Upper lobe of right lung (tissue), 1 donor: ENCODE results near the gene RTP3. TPM values are rescaled to one million over a fixed set of nuclear protein-coding genes. Genes with fewer than 3 reads are reported as not detected.
"Not testable (repeated sequence)": the region's sequence is repeated elsewhere in the genome, so short reads cannot be mapped to it uniquely, and the experiment has no call there.

Source experiments
- ATAC-seq: fragments of 200-7000 bp; cut with Tn5 transposase; one replicate; pipeline ENCODE4 v1.9.1; 2020; ENCODE audit warnings: mild to moderate bottlenecking, moderate library complexity
- DNase-seq: peaks from one replicate; pipeline ENCODE4 v3.0.0-alpha.2; 2020
- H3K27ac ChIP-seq: fragments of 200-600 bp; one replicate; pipeline ENCODE4 v1.8.0; 2022
- H3K27me3 ChIP-seq: fragments of 200-600 bp; one replicate; pipeline ENCODE4 v1.8.0; 2022; ENCODE audit warnings: mild to moderate bottlenecking
- H3K36me3 ChIP-seq: fragments of 200-600 bp; one replicate; pipeline ENCODE4 v1.8.0; 2022
- H3K4me1 ChIP-seq: fragments of 200-600 bp; one replicate; pipeline ENCODE4 v1.8.0; 2022
- H3K4me3 ChIP-seq: fragments of 200-600 bp; one replicate; pipeline ENCODE4 v1.8.0; 2022; ENCODE audit warnings: mild to moderate bottlenecking
- H3K9me3 ChIP-seq: fragments of 200-600 bp; one replicate; pipeline ENCODE4 v1.8.0; 2022
- CTCF ChIP-seq: fragments of 200-600 bp; IDR thresholded peaks from one replicate; pipeline ENCODE4 v1.8.0; 2022; ENCODE audit warnings: antibody characterized with exemption
- intact Hi-C: fragments of 100-400 bp; cut with DNase I; formaldehyde crosslinking; loops from one replicate; pipeline ENCODE4 v1.11.0; 2022
- total RNA-seq: library from RNA; stranded (reverse); fragmentation: NEBNext Ultra II Directional; extraction: Animal tissue kit (Norgen Biotek cat#: 25700); gene quantifications from one replicate; pipeline ENCODE4 v1.2.1, GENCODE V29; 2021
- donor health status: DM: no; HTN: yes; CAD: no; lungs with severe emphysema.

RTP3 gene
- total RNA-seq, 1 donor from 2014 or later = not detected

DNA sequence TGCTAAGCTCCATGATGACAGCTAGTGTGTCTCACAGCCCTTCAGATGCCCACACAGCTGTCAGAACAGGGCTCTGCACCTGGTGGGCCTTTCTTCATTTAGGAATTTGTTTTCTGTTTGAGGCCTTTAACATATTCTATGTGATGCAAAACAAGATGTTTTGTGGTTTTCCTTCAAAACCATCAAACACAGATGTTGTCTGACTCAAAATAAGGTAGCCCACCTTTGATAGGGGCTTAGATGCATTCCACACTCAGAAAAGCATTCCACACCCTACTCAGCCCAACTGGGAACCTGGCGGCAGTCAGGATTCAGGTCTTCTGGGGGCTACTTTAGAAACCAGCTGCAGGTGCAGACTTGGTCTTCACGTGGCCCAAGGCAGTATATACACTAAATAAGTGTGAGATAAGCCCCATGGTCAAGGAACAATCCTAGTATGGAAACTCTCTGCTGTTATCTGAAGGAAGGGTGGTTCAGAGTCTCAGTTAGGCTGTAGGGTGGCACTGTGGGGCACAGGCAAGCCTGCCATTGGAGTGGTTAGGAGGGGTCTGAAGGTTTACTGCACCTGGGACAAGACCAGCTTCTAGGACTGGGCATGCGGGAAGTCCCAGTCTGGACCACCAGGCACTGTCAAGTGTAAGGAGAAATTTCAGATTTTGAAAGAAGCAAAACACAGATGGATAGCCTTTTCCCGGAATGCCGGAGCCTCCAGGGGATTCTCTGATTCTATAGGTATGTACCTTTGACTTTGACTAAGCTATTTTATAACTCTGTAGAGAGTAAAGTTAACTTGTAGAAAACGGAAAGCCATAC lies 48.2 kb downstream of the RTP3 start:
- Histone ChIP-seq H3K9me3 (no peaks in the 10 kb centered on the region), H3K27ac (no peak overlapping the region), H3K4me3 (no peak overlapping the region), H3K27me3 (no peaks in the 10 kb centered on the region), H3K4me1 (no peaks in the 10 kb centered on the region), H3K36me3 (no peaks in the 10 kb centered on the region)
- TF ChIP-seq CTCF = no peak
- intact Hi-C loops = no loop called here
- DNase-seq (no peak), ATAC-seq (no peak)

- Histone ChIP-seq H3K27ac (no peak overlapping the region), H3K9me3 (no peaks in the 10 kb centered on the region), H3K27me3 (no peaks in the 10 kb centered on the region), H3K4me1 (no peaks in the 10 kb centered on the region), H3K36me3 (no peaks in the 10 kb centered on the region), H3K4me3 (no peak overlapping the region)
- intact Hi-C loops = no loop called here
- DNase-seq (no peak), ATAC-seq (no peak)
- no peak for TF ChIP-seq CTCF
Measured at GRCh38 chr3:46546896-46547440, 49.2 kb downstream of the RTP3 start.

- H3K4me1 ChIP-seq, ATAC-seq, DNase-seq, H3K9me3 ChIP-seq, intact Hi-C loops, H3K4me3 ChIP-seq, H3K36me3 ChIP-seq, H3K27me3 ChIP-seq, H3K27ac ChIP-seq: not testable (repeated sequence)
Measured at GRCh38 chr3:46548611-46549010, 50.8 kb downstream of the RTP3 start.

GRCh38 chr3:46549408-46549904 lies 51.7 kb downstream of the RTP3 start:
- Histone ChIP-seq H3K4me3 (no peak overlapping the region), H3K27me3 (no peaks in the 10 kb centered on the region), H3K9me3 (no peaks in the 10 kb centered on the region), H3K27ac (no peak overlapping the region), H3K36me3 (no peaks in the 10 kb centered on the region), H3K4me1 (no peaks in the 10 kb centered on the region)
- ATAC-seq = no peak
- DNase-seq = no peak
- intact Hi-C loops = no loop called here
- TF ChIP-seq CTCF = no peak

DNA sequence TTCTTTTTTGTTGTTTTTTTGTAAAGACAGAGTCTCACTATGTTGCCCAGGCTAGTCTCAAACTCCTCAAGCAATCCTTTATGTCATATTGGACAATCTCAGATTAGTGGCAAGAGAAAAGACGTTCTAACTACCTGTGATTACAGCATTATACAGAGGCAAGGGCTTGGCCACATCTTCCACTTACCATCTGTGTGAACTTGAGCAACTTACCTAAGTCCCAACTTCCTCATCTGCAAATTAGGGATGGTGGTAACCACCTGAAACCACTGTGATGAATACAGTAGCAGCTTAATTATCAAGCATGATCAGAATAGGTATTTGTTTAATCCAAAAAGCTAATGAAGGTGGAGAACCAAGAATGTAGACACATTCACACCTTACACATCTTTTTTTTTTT lies 52.2 kb downstream of the RTP3 start:
- Histone ChIP-seq H3K36me3 (no peaks in the 10 kb centered on the region), H3K9me3 (no peaks in the 10 kb centered on the region), H3K27ac (no peak overlapping the region), H3K27me3 (no peaks in the 10 kb centered on the region), H3K4me1 (no peaks in the 10 kb centered on the region), H3K4me3 (no peak overlapping the region)
- TF ChIP-seq CTCF = no peak
- DNase-seq (no peak), ATAC-seq (no peak)
- intact Hi-C loops = no loop called here

Other genes starting within 250 kb of the RTP3 start
- gene CCR2, start 143.9 kb upstream of the RTP3 start, total RNA-seq = 17.8 TPM
- gene CCR5, start 127.0 kb upstream of the RTP3 start, total RNA-seq = 8.7 TPM
- 28.5 TPM for gene CCRL2, start 90.7 kb upstream of the RTP3 start, total RNA-seq
- 14.3 TPM for gene LTF, start 33.1 kb upstream of the RTP3 start, total RNA-seq
- 2.9 TPM for gene LRRC2, start 68.3 kb downstream of the RTP3 start, total RNA-seq
- gene FAM240A, start 114.5 kb downstream of the RTP3 start, total RNA-seq = not detected
- gene ALS2CL, start 195.7 kb downstream of the RTP3 start, total RNA-seq = 64.5 TPM
- 1.7 TPM for gene TMIE, start 203.4 kb downstream of the RTP3 start, total RNA-seq
- 0.20 TPM for gene PRSS50, start 219.9 kb downstream of the RTP3 start, total RNA-seq